WERI-Rb-1 (cell line): ENCODE data around the gene JAG1.
"Not testable (repeated sequence)": the region's sequence is repeated elsewhere in the genome, so short reads cannot be mapped to it uniquely, and the experiment has no call there.

Experiments used
- DNase-seq: peaks from one replicate; pipeline ENCODE4 v3.0.0-alpha.2; 2020
- H3K27ac ChIP-seq: fragments of 250-450 bp; sonication (Bioruptor Pico); 2 replicates; pipeline ENCODE4 v1.5.1; 2020; ENCODE audit warnings: mild to moderate bottlenecking, moderate library complexity
- H3K27me3 ChIP-seq: fragments of 250-450 bp; sonication (Bioruptor Pico); 2 replicates; pipeline ENCODE4 v1.5.1; 2021; ENCODE audit warnings: mild to moderate bottlenecking, low read depth, moderate library complexity; ENCODE audit not compliant: insufficient read depth, severe bottlenecking
- H3K36me3 ChIP-seq: fragments of 250-450 bp; sonication (Bioruptor Pico); 2 replicates; pipeline ENCODE4 v1.5.1; 2020; ENCODE audit warnings: mild to moderate bottlenecking, moderate library complexity
- H3K4me3 ChIP-seq: 2 replicates; pipeline ENCODE4 v1.5.1; 2011; ENCODE audit warnings: low read depth, mild to moderate bottlenecking, control low read depth, low read length
- H3K9me3 ChIP-seq: fragments of 250-450 bp; sonication (Bioruptor Pico); 2 replicates; pipeline ENCODE4 v1.5.1; 2021; ENCODE audit warnings: mild to moderate bottlenecking, moderate library complexity; ENCODE audit not compliant: severe bottlenecking
- CTCF ChIP-seq: IDR thresholded peaks from 2 replicates; pipeline ENCODE4 v1.5.1; 2011; ENCODE audit warnings: low read depth, mild to moderate bottlenecking, control low read depth, inconsistent platforms, low read length

Gene JAG1

GRCh38 chr20:10590950-10591671 is 82.7 kb downstream of the JAG1 start:
- no peak for TF ChIP-seq CTCF
- H3K27me3 ChIP-seq, result no peaks in the 10 kb centered on the region
- no peak overlapping the region for H3K27ac ChIP-seq
- H3K36me3 ChIP-seq, result no peaks in the 10 kb centered on the region
- no peak for DNase-seq
- H3K4me3 ChIP-seq, result no peak overlapping the region
- no peaks in the 10 kb centered on the region for H3K9me3 ChIP-seq

GRCh38 chr20:10590446-10590845 is 83.4 kb downstream of the JAG1 start:
- H3K9me3 ChIP-seq, DNase-seq, H3K4me3 ChIP-seq, H3K36me3 ChIP-seq, H3K27ac ChIP-seq, H3K27me3 ChIP-seq: not testable (repeated sequence)
